Mammary epithelial cell (primary cell): Measurements from ENCODE around the gene CYP2B6.

Source experiments
- CTCF ChIP-seq, 2 donors: IDR thresholded peaks in 1 of 2; conservative IDR thresholded peaks in 1 of 2; 2 replicates each; pipeline ENCODE4 v1.5.1; 2011 to 2012; ENCODE audit warnings: inconsistent platforms in 2 of 2, low read length in 2 of 2, mild to moderate bottlenecking in 2 of 2, control low read depth in 1 of 2, low read depth in 1 of 2; ENCODE audit not compliant: insufficient read depth in 1 of 2; ENCODE audit errors: extremely low read depth in 1 of 2
- EZH2 ChIP-seq: IDR thresholded peaks from 2 replicates; pipeline ENCODE4 v1.6.1; 2012; ENCODE audit warnings: low read length, inconsistent platforms, borderline replicate concordance

- TF ChIP-seq CTCF (conservative IDR thresholded peaks at IDR 0.05 in 1 of 2, IDR thresholded peaks at IDR 0.05 in 1 of 2; ENCODE audit: extremely low read depth in 1 of 2, insufficient read depth in 1 of 2, low read depth in 1 of 2, low read length in 2 of 2), result no peak
- no peak for TF ChIP-seq EZH2
These were observed 48.7 kb downstream of the CYP2B6 start for GRCh38 chr19:41039806-41040205.
